Effector memory CD4-positive, alpha-beta T cell (primary cell): Measurements from ENCODE around the gene INAFM1.
A peak's percentile ranks its signal among the peaks of the same experiment; 100 is the strongest.
"Not testable (repeated sequence)": the region's sequence is repeated elsewhere in the genome, so short reads cannot be mapped to it uniquely, and the experiment has no call there.

Experiments
- DNase-seq, 3 donors: peaks; one replicate each; pipeline ENCODE4 v3.0.0-alpha.2; 2020
- H3K27ac ChIP-seq: 2 replicates; pipeline ENCODE4 v1.7.0; 2013; ENCODE audit warnings: mild to moderate bottlenecking, low read length, moderate library complexity; ENCODE audit not compliant: insufficient read depth, poor library complexity, severe bottlenecking
- H3K27me3 ChIP-seq: replicated peaks from 2 replicates; pipeline ENCODE4 v1.7.0; 2013; ENCODE audit warnings: mild to moderate bottlenecking, low read length; ENCODE audit not compliant: insufficient read depth, control insufficient read depth, poor library complexity, severe bottlenecking
- H3K36me3 ChIP-seq: 2 replicates; pipeline ENCODE4 v1.7.0; 2013; ENCODE audit warnings: mild to moderate bottlenecking, low read length, moderate library complexity; ENCODE audit not compliant: control insufficient read depth, insufficient read depth
- H3K4me1 ChIP-seq: 2 replicates; pipeline ENCODE4 v1.7.0; 2013; ENCODE audit warnings: low read length, mild to moderate bottlenecking; ENCODE audit not compliant: control insufficient read depth, insufficient read depth, poor library complexity, severe bottlenecking
- H3K4me3 ChIP-seq: 2 replicates; pipeline ENCODE4 v1.7.0; 2013; ENCODE audit warnings: low read length, low read depth, mild to moderate bottlenecking; ENCODE audit not compliant: insufficient read depth, poor library complexity, severe bottlenecking
- H3K9me3 ChIP-seq: 2 replicates; pipeline ENCODE4 v1.7.0; 2013; ENCODE audit warnings: mild to moderate bottlenecking, low read length, moderate library complexity; ENCODE audit not compliant: control insufficient read depth

INAFM1 gene

GRCh38 chr19:47280183-47280797 lies 5.6 kb downstream of the INAFM1 start:
- Histone ChIP-seq H3K4me1 (no peaks in the 10 kb centered on the region), H3K9me3 (no peaks in the 10 kb centered on the region), H3K27ac (no peak overlapping the region), H3K4me3 (no peak overlapping the region), H3K27me3 (no peaks in the 10 kb centered on the region), H3K36me3 (no peaks in the 10 kb centered on the region)
- DNase-seq = peak in 1 of 3 donors; percentile 25

GRCh38 chr19:47283405-47284059 lies 8.8 kb downstream of the INAFM1 start:
- Histone ChIP-seq H3K36me3 (no peaks in the 10 kb centered on the region), H3K9me3 (no peaks in the 10 kb centered on the region), H3K27me3 (no peaks in the 10 kb centered on the region), H3K4me3 (no peak overlapping the region), H3K4me1 (peaks cover 3% of the 10 kb centered on the region), H3K27ac (no peak overlapping the region)
- DNase-seq = no peak

- Histone ChIP-seq H3K4me1 (peaks cover 3% of the 10 kb centered on the region), H3K36me3 (no peaks in the 10 kb centered on the region), H3K9me3 (no peaks in the 10 kb centered on the region), H3K27ac (no peak overlapping the region), H3K4me3 (no peak overlapping the region), H3K27me3 (no peaks in the 10 kb centered on the region)
- peak in 1 of 3 donors; percentile 32 for DNase-seq
Measured at GRCh38 chr19:47284324-47284899, 9.7 kb downstream of the INAFM1 start.

- DNase-seq = peak; percentile 38 to 72 (median 60)
- H3K27me3 ChIP-seq = no peaks in the 10 kb centered on the region
- H3K36me3 ChIP-seq = no peaks in the 10 kb centered on the region
- no peaks in the 10 kb centered on the region for H3K4me1 ChIP-seq
- no peak overlapping the region for H3K4me3 ChIP-seq
- no peaks in the 10 kb centered on the region for H3K9me3 ChIP-seq
- no peak overlapping the region for H3K27ac ChIP-seq
Measured at GRCh38 chr19:47296036-47296435, 21.4 kb downstream of the INAFM1 start.

- H3K36me3 ChIP-seq, H3K4me1 ChIP-seq, H3K27me3 ChIP-seq, H3K4me3 ChIP-seq, DNase-seq, H3K9me3 ChIP-seq, H3K27ac ChIP-seq: not testable (repeated sequence)
Measured at GRCh38 chr19:47300867-47301266, 26.2 kb downstream of the INAFM1 start.

GRCh38 chr19:47302249-47302648 lies 27.6 kb downstream of the INAFM1 start:
- DNase-seq = no peak
- Histone ChIP-seq H3K4me3 (no peak overlapping the region), H3K27ac (no peak overlapping the region), H3K36me3 (no peaks in the 10 kb centered on the region), H3K4me1 (no peaks in the 10 kb centered on the region), H3K27me3 (no peaks in the 10 kb centered on the region), H3K9me3 (no peaks in the 10 kb centered on the region)

- no peak overlapping the region for H3K27ac ChIP-seq
- H3K27me3 ChIP-seq = no peaks in the 10 kb centered on the region
- no peak for DNase-seq
- no peaks in the 10 kb centered on the region for H3K4me1 ChIP-seq
- no peaks in the 10 kb centered on the region for H3K36me3 ChIP-seq
- no peak overlapping the region for H3K4me3 ChIP-seq
- no peaks in the 10 kb centered on the region for H3K9me3 ChIP-seq
Measured at GRCh38 chr19:47303966-47304365, 29.3 kb downstream of the INAFM1 start.

GRCh38 chr19:47305309-47305751 lies 30.6 kb downstream of the INAFM1 start:
- Histone ChIP-seq H3K9me3 (no peaks in the 10 kb centered on the region), H3K36me3 (no peaks in the 10 kb centered on the region), H3K4me3 (no peak overlapping the region), H3K27me3 (no peaks in the 10 kb centered on the region), H3K4me1 (no peaks in the 10 kb centered on the region), H3K27ac (no peak overlapping the region)
- DNase-seq = peak; percentile 27 to 47 (median 29)

- Histone ChIP-seq H3K4me1 (no peaks in the 10 kb centered on the region), H3K9me3 (no peaks in the 10 kb centered on the region), H3K27me3 (no peaks in the 10 kb centered on the region), H3K27ac (no peak overlapping the region), H3K36me3 (no peaks in the 10 kb centered on the region), H3K4me3 (no peak overlapping the region)
- DNase-seq = no peak
Measured at GRCh38 chr19:47306303-47306702, 31.6 kb downstream of the INAFM1 start.

- Histone ChIP-seq H3K4me1 (no peaks in the 10 kb centered on the region), H3K27me3 (peaks cover 3% of the 10 kb centered on the region), H3K36me3 (no peaks in the 10 kb centered on the region), H3K27ac (no peak overlapping the region), H3K4me3 (no peak overlapping the region), H3K9me3 (no peaks in the 10 kb centered on the region)
- DNase-seq = no peak
Measured at GRCh38 chr19:47309038-47309437, 34.4 kb downstream of the INAFM1 start.
